GM19025 (cell line): Measurements from ENCODE around the gene ADGRV1.
"Not testable (repeated sequence)": the region's sequence is repeated elsewhere in the genome, so short reads cannot be mapped to it uniquely, and the experiment has no call there.

ENCODE experiments used
- ATAC-seq: cut with Tn5 transposase; IDR thresholded peaks from one replicate; pipeline ENCODE4 v1.9.1; 2021; ENCODE audit warnings: mild to moderate bottlenecking, low read depth, moderate library complexity; ENCODE audit not compliant: unreplicated experiment

ADGRV1 gene

GRCh38 chr5:91016322-91016721, 457.7 kb downstream of the ADGRV1 start:
- ATAC-seq, result no peak

GRCh38 chr5:91016954-91017700, 458.5 kb downstream of the ADGRV1 start:
- no peak for ATAC-seq

GRCh38 chr5:91018200-91018599, 459.6 kb downstream of the ADGRV1 start:
- no peak for ATAC-seq

GRCh38 chr5:91018712-91019371, 460.2 kb downstream of the ADGRV1 start:
- ATAC-seq, result no peak

GRCh38 chr5:91020065-91020800, 461.6 kb downstream of the ADGRV1 start:
- ATAC-seq, result no peak

GRCh38 chr5:91022518-91022917, 463.9 kb downstream of the ADGRV1 start:
- no peak for ATAC-seq

- ATAC-seq, result no peak
Observed at GRCh38 chr5:91024206-91024605, 465.6 kb downstream of the ADGRV1 start.

GRCh38 chr5:91024727-91025126, 466.1 kb downstream of the ADGRV1 start:
- ATAC-seq, result no peak

- ATAC-seq, result no peak
Observed at GRCh38 chr5:91025449-91025848, 466.9 kb downstream of the ADGRV1 start.

- ATAC-seq, result no peak
Observed at GRCh38 chr5:91025956-91026355, 467.4 kb downstream of the ADGRV1 start.

GRCh38 chr5:91026466-91026865, 467.9 kb downstream of the ADGRV1 start:
- no peak for ATAC-seq

- ATAC-seq, result no peak
Observed at GRCh38 chr5:91027405-91028139, 469.0 kb downstream of the ADGRV1 start.

GRCh38 chr5:91028499-91028956, 469.9 kb downstream of the ADGRV1 start:
- no peak for ATAC-seq

GRCh38 chr5:91030521-91031401, 472.2 kb downstream of the ADGRV1 start:
- no peak for ATAC-seq

GRCh38 chr5:91031402-91031752, 472.8 kb downstream of the ADGRV1 start:
- no peak for ATAC-seq

GRCh38 chr5:91032125-91032524, 473.5 kb downstream of the ADGRV1 start:
- no peak for ATAC-seq

- ATAC-seq, result no peak
Observed at GRCh38 chr5:91033370-91033769, 474.8 kb downstream of the ADGRV1 start.

GRCh38 chr5:91038180-91038808, 479.7 kb downstream of the ADGRV1 start:
- no peak for ATAC-seq

- ATAC-seq, result not testable (repeated sequence)
Observed at GRCh38 chr5:91041132-91041531, 482.5 kb downstream of the ADGRV1 start.
